B cell (primary cell): ENCODE data around the gene CCNF. TPM values are rescaled to one million over a fixed set of nuclear protein-coding genes. Genes with fewer than 3 reads are reported as not detected.

Source experiments
- ATAC-seq: fragments of 200-7000 bp; cut with Tn5 transposase; one replicate; pipeline ENCODE4 v1.10.0; 2021; ENCODE audit warnings: low read depth, mild to moderate bottlenecking, moderate number of reproducible peaks, moderate library complexity
- CTCF ChIA-PET: fragments of 350-600 bp; sonication (Branson Sonifier 250); formaldehyde crosslinking; loops from one replicate; lab custom pipeline; 2021; ENCODE audit warnings: antibody characterized with exemption, inconsistent platforms; lab: Charles Lee
- POLR2A ChIA-PET: fragments of 350-600 bp; sonication (Branson Sonifier 250); formaldehyde crosslinking; loops from one replicate; lab custom pipeline; 2021; ENCODE audit warnings: antibody characterized with exemption; lab: Charles Lee
- DNase-seq: peaks from one replicate; pipeline ENCODE4 v3.0.0; 2013
- H2AFZ ChIP-seq: 2 replicates; pipeline ENCODE4 v1.6.1; 2012; ENCODE audit warnings: mild to moderate bottlenecking, low read depth, low read length; ENCODE audit not compliant: insufficient read depth, poor library complexity, severe bottlenecking
- H3K27ac ChIP-seq, 2 donors: 1 replicate in 1 of 2; 2 replicates in 1 of 2; pipeline ENCODE4 v1.5.1; 2012 to 2013; ENCODE audit warnings: low read length in 2 of 2, mild to moderate bottlenecking in 2 of 2, moderate library complexity in 1 of 2
- H3K27me3 ChIP-seq, 4 experiments: fragments of 200-600 bp in 1 of 4; sonication (generic) in 1 of 4; replicated peaks in 1 of 4; 1 replicate in 2 of 4; 2 replicates in 2 of 4; pipeline versions ENCODE4 v1.6.1 to v1.7.0; 2013 to 2016; ENCODE audit warnings: low read length in 3 of 4, mild to moderate bottlenecking in 2 of 4, mixed read lengths in 1 of 4, moderate library complexity in 1 of 4; ENCODE audit not compliant: insufficient read depth in 4 of 4, control insufficient read depth in 3 of 4; ENCODE audit errors: control extremely low read depth in 1 of 4
- H3K36me3 ChIP-seq, 2 experiments: replicated peaks in 1 of 2; 1 replicate in 1 of 2; 2 replicates in 1 of 2; pipeline versions ENCODE4 v1.6.1 to v1.7.1; 2013; ENCODE audit warnings: low read length in 1 of 2; ENCODE audit not compliant: insufficient read depth in 2 of 2, control insufficient read depth in 1 of 2; ENCODE audit errors: control extremely low read depth in 1 of 2, extremely low read depth in 1 of 2
- H3K4me1 ChIP-seq, 2 donors: fragments of 200-600 bp in 1 of 2; sonication (generic) in 1 of 2; 1 replicate in 1 of 2; 2 replicates in 1 of 2; pipeline versions ENCODE4 v1.5.1 to v1.6.1; 2013 to 2017; ENCODE audit warnings: low read length in 2 of 2; ENCODE audit not compliant: control insufficient read depth in 2 of 2, insufficient read depth in 2 of 2
- H3K4me2 ChIP-seq: replicated peaks from 2 replicates; pipeline ENCODE3; 2012; ENCODE audit warnings: mild to moderate bottlenecking, low read depth, low read length; ENCODE audit not compliant: poor library complexity, severe bottlenecking
- H3K4me3 ChIP-seq, 5 experiments: fragments of 200-600 bp in 1 of 5; sonication (generic) in 1 of 5; 1 replicate in 3 of 5; 2 replicates in 2 of 5; pipeline versions ENCODE4 v1.5.1 to v1.7.0; 2011 to 2016; ENCODE audit warnings: low read length in 4 of 5, mild to moderate bottlenecking in 4 of 5, low read depth in 2 of 5, control low read depth in 1 of 5, moderate library complexity in 1 of 5; ENCODE audit not compliant: insufficient read depth in 1 of 5; ENCODE audit errors: control extremely low read depth in 1 of 5, extremely low read depth in 1 of 5
- H3K79me2 ChIP-seq: fragments of 200-600 bp; sonication (generic); one replicate; pipeline ENCODE4 v1.6.0; 2016; ENCODE audit warnings: low read length; ENCODE audit not compliant: control insufficient read depth, insufficient read depth
- H3K9ac ChIP-seq: fragments of 200-600 bp; sonication (generic); 2 replicates; pipeline ENCODE4 v1.6.1; 2017; ENCODE audit warnings: mild to moderate bottlenecking, low read length, moderate library complexity
- H3K9me3 ChIP-seq, 3 donors: one replicate each; pipeline versions ENCODE4 v1.6.1 to v1.7.1; 2013; ENCODE audit warnings: low read length in 2 of 3; ENCODE audit not compliant: control insufficient read depth in 2 of 3, insufficient read depth in 1 of 3; ENCODE audit errors: control extremely low read depth in 1 of 3
- H4K20me1 ChIP-seq: 2 replicates; pipeline ENCODE4 v1.6.0; 2012; ENCODE audit warnings: mild to moderate bottlenecking, low read length; ENCODE audit not compliant: insufficient read depth, control insufficient read depth, poor library complexity, severe bottlenecking
- H3K27ac Mint-ChIP-seq: one replicate; pipeline ENCODE4 v1.8.0; 2021; ENCODE audit warnings: mixed read lengths
- H3K27me3 Mint-ChIP-seq: one replicate; pipeline ENCODE4 v1.8.0; 2021; ENCODE audit warnings: mixed read lengths
- H3K4me1 Mint-ChIP-seq: one replicate; pipeline ENCODE4 v1.8.0; 2021; ENCODE audit warnings: mixed read lengths
- H3K4me3 Mint-ChIP-seq: one replicate; pipeline ENCODE4 v1.8.0; 2021; ENCODE audit warnings: mixed read lengths
- H3K9me3 Mint-ChIP-seq: one replicate; pipeline ENCODE4 v1.8.0; 2022; ENCODE audit warnings: mixed read lengths; ENCODE audit not compliant: insufficient read depth
- CTCF ChIP-seq: fragments of 200-600 bp; IDR thresholded peaks from one replicate; pipeline ENCODE4 v1.8.0; 2022; ENCODE audit warnings: antibody characterized with exemption, mild to moderate bottlenecking
- EZH2 ChIP-seq: IDR thresholded peaks from 2 replicates; pipeline ENCODE4 v1.6.1; 2012; ENCODE audit warnings: borderline replicate concordance, low read depth, mild to moderate bottlenecking, moderate library complexity, low read length; ENCODE audit not compliant: insufficient read depth, poor library complexity, severe bottlenecking
- WGBS: methylation state at CpG from one replicate; pipeline ENCODE4 v1.1.5; 2013; ENCODE audit warnings: missing lambda C conversion rate; ENCODE audit not compliant: insufficient coverage; 5-methylcytosine and 5-hydroxymethylcytosine counted together
- intact Hi-C: fragments of 100-400 bp; cut with micrococcal nuclease; formaldehyde crosslinking; loops from one replicate; pipeline ENCODE4 v1.10.0; 2022
- polyA plus RNA-seq: library from polyadenylated mRNA; depleted of rRNA; stranded (reverse); fragments of >200 nt; gene quantifications from 2 replicates; pipeline ENCODE4 v1.2.3, GENCODE V29; 2012
- total RNA-seq, 2 donors: library from RNA; stranded (reverse); fragments of 120-200 nt in 1 of 2; gene quantifications; 1 replicate in 1 of 2; 2 replicates in 1 of 2; pipeline versions ENCODE4 v1.2.3 to v1.2.4, GENCODE V29; 2013 to 2022

Gene CCNF
- total and polyA plus RNA-seq, 2 donors (not counting 1 experiment from before 2014, with no cell fraction given): 3.2 to 5.3 TPM

- Mint-ChIP-seq H3K9me3 (no peaks in the 10 kb centered on the region), H3K4me3 (peak within 1 kb of the TSS; percentile 79), H3K27ac (peak within 1 kb of the TSS; percentile 53), H3K4me1 (peaks cover 28% of the 10 kb centered on the region), H3K27me3 (peaks cover 13% of the 10 kb centered on the region)
- peak; percentile 88 for DNase-seq
- Histone ChIP-seq H2AFZ (peak within 1 kb of the TSS; percentile 89), H3K4me2 (peak within 1 kb of the TSS; percentile 100), H3K36me3 (no peaks in the 10 kb centered on the region), H3K79me2 (peaks cover 44% of the 10 kb centered on the region), H3K27me3 (peaks cover 0 to 30% (median 22%) of the 10 kb centered on the region in 4 experiments), H3K9me3 (no peaks in the 10 kb centered on the region), H3K4me1 (peaks cover 42 to 44% of the 10 kb centered on the region in 2 donors), H4K20me1 (peaks cover 42% of the 10 kb centered on the region), H3K27ac (peak within 1 kb of the TSS in 1 of 2 donors; percentile 62), H3K9ac (peak within 1 kb of the TSS; percentile 73), H3K4me3 (peak within 1 kb of the TSS; percentile 26 to 77 (median 68))
- WGBS: under 1% methylated on average over 62 of the region's 77 CpGs
- CTCF ChIA-PET: interaction anchor here (0.7 to 3.2 kb wide), 4 partner anchors 12 to 595 kb away, joined by 4 to 13 read pairs (median 8); partner anchors contain the start of gene CCNF
- intact Hi-C loops: loop anchor here (1.0 kb wide), 3 partner anchors 12 to 46 kb away; partner anchors contain the start of genes CCNF and TEDC2
- ATAC-seq: peak; percentile 76
- TF ChIP-seq CTCF (no peak), EZH2 (no peak)
- POLR2A ChIA-PET: interaction anchor here (0.6 to 1.0 kb wide), 4 partner anchors 12 to 304 kb away, joined by 3 to 6 read pairs (median 4); partner anchors contain the start of genes AMDHD2 and TEDC2
Measured at GRCh38 chr16:2474877-2475412, 45.7 kb downstream of the CCNF start, which contains the start of gene TBC1D24. TSS of gene TBC1D24 (plus strand) at chr16:2475127. CDS start at chr16:2496149, 21,022 bp downstream.
